Loucy (cell line): ENCODE data around the gene EXD2.

Source experiments
- H2AFZ ChIP-seq: fragments of 200-600 bp; sonication (generic); 2 replicates; pipeline ENCODE4 v1.6.0; 2016; ENCODE audit warnings: antibody characterized with exemption, mild to moderate bottlenecking, low read length, moderate library complexity
- H3F3A ChIP-seq: fragments of 200-600 bp; 2 replicates; pipeline ENCODE4 v1.6.0; 2016; ENCODE audit warnings: antibody characterized with exemption, low read depth, mild to moderate bottlenecking
- H3K27me3 ChIP-seq: fragments of 200-600 bp; sonication (generic); 2 replicates; pipeline ENCODE4 v1.6.1; 2014; ENCODE audit warnings: low read length, mild to moderate bottlenecking; ENCODE audit not compliant: insufficient read depth, poor library complexity, severe bottlenecking
- H3K36me3 ChIP-seq: fragments of 200-600 bp; sonication (generic); 2 replicates; pipeline ENCODE4 v1.6.1; 2016; ENCODE audit warnings: low read length; ENCODE audit not compliant: insufficient read depth
- H3K4me1 ChIP-seq: fragments of 200-600 bp; sonication (generic); 2 replicates; pipeline ENCODE4 v1.5.1; 2014; ENCODE audit warnings: low read length, mild to moderate bottlenecking; ENCODE audit not compliant: insufficient read depth, poor library complexity, severe bottlenecking
- H3K4me2 ChIP-seq: fragments of 200-600 bp; sonication (generic); 2 replicates; pipeline ENCODE4 v1.6.0; 2014; ENCODE audit warnings: antibody characterized with exemption, low read length, low read depth, mild to moderate bottlenecking; ENCODE audit not compliant: poor library complexity, severe bottlenecking
- H3K4me3 ChIP-seq: fragments of 200-600 bp; sonication (generic); 2 replicates; pipeline ENCODE4 v1.5.1; 2014; ENCODE audit warnings: low read length, mild to moderate bottlenecking, mixed read lengths; ENCODE audit not compliant: poor library complexity, severe bottlenecking
- H3K79me2 ChIP-seq: fragments of 200-600 bp; sonication (generic); 2 replicates; pipeline ENCODE4 v1.6.1; 2014; ENCODE audit warnings: low read length; ENCODE audit not compliant: insufficient read depth
- H3K9ac ChIP-seq: fragments of 200-600 bp; sonication (generic); 2 replicates; pipeline ENCODE4 v1.6.0; 2014; ENCODE audit warnings: mild to moderate bottlenecking, low read depth, low read length, moderate library complexity; ENCODE audit not compliant: poor library complexity, severe bottlenecking
- H3K9me2 ChIP-seq: fragments of 200-600 bp; sonication (generic); replicated peaks from 2 replicates; pipeline ENCODE4 v1.6.1; 2016; ENCODE audit warnings: low read depth, low read length, mixed read lengths
- H3K9me3 ChIP-seq: fragments of 200-600 bp; sonication (generic); 2 replicates; pipeline ENCODE4 v1.6.1; 2014; ENCODE audit warnings: mild to moderate bottlenecking, antibody characterized with exemption, low read length, low read depth; ENCODE audit not compliant: insufficient read depth
- H4K20me1 ChIP-seq: fragments of 200-600 bp; sonication (generic); 2 replicates; pipeline ENCODE4 v1.6.0; 2014; ENCODE audit warnings: antibody characterized with exemption, low read length, mild to moderate bottlenecking; ENCODE audit not compliant: insufficient read depth, poor library complexity, severe bottlenecking
- EZH2phosphoT487 ChIP-seq: fragments of 200-600 bp; IDR thresholded peaks from 2 replicates; pipeline ENCODE4 v1.6.1; 2018; ENCODE audit warnings: antibody characterized with exemption, mild to moderate bottlenecking, moderate library complexity, borderline replicate concordance
- TF ChIP-seq, protein P1 (sequence below): fragments of 200-600 bp; sonication (generic); conservative IDR thresholded peaks from 2 replicates; pipeline ENCODE4 v1.5.1; 2014; ENCODE audit warnings: mild to moderate bottlenecking, antibody characterized with exemption, low read length

Gene EXD2

DNA sequence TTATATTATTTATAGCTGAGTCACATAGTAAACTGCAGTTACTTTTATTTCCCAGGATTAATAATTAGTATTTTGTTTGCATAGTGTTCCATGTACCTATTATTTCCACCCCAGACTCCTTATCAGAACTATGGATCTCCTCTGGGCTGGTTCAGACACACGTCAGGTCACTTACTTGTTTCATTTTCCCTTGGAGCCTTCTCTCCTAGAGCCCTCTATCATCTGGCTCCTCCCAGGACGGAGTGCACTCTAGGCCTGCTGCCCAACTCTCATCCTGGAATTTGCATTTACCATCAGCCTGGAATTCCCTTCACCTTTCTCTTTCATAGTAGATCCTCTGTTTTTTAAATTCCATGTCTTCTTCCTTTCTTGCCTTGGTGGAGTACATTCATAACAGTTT is 40.2 kb downstream of the EXD2 start:
- Histone ChIP-seq H3K9ac (no peak overlapping the region), H3K4me2 (no peak overlapping the region), H3K9me2 (no peaks in the 10 kb centered on the region), H3K9me3 (no peaks in the 10 kb centered on the region), H3F3A (no peaks in the 10 kb centered on the region), H3K4me1 (no peaks in the 10 kb centered on the region), H4K20me1 (no peaks in the 10 kb centered on the region), H3K79me2 (no peaks in the 10 kb centered on the region), H3K36me3 (no peaks in the 10 kb centered on the region; the same call in 1 of the 2 replicates), H3K4me3 (no peak overlapping the region), H3K27me3 (no peaks in the 10 kb centered on the region), H2AFZ (no peak overlapping the region)
- TF ChIP-seq, protein P1, sequence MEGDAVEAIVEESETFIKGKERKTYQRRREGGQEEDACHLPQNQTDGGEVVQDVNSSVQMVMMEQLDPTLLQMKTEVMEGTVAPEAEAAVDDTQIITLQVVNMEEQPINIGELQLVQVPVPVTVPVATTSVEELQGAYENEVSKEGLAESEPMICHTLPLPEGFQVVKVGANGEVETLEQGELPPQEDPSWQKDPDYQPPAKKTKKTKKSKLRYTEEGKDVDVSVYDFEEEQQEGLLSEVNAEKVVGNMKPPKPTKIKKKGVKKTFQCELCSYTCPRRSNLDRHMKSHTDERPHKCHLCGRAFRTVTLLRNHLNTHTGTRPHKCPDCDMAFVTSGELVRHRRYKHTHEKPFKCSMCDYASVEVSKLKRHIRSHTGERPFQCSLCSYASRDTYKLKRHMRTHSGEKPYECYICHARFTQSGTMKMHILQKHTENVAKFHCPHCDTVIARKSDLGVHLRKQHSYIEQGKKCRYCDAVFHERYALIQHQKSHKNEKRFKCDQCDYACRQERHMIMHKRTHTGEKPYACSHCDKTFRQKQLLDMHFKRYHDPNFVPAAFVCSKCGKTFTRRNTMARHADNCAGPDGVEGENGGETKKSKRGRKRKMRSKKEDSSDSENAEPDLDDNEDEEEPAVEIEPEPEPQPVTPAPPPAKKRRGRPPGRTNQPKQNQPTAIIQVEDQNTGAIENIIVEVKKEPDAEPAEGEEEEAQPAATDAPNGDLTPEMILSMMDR = no peak
- no peak for TF ChIP-seq EZH2phosphoT487

DNA sequence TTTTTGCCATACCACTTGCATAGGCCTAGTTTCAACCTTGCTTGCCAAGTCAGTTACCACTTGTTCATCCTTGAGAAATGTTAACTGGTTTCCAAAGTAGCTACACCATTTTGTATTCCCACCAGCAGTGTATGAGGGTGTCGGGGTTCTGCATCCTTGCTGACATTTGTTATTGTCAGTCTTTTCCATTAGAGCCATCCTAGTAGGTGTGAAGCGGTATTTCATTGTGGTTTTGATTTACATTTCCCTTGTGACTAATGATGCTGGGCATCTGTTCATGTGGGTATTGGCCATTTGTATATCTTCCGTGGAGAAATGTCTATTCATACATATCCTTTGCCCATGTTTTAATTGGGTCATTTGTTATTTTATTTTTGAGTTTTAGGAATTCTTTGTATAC is 41.1 kb downstream of the EXD2 start:
- no peaks in the 10 kb centered on the region for H3K4me1 ChIP-seq

DNA sequence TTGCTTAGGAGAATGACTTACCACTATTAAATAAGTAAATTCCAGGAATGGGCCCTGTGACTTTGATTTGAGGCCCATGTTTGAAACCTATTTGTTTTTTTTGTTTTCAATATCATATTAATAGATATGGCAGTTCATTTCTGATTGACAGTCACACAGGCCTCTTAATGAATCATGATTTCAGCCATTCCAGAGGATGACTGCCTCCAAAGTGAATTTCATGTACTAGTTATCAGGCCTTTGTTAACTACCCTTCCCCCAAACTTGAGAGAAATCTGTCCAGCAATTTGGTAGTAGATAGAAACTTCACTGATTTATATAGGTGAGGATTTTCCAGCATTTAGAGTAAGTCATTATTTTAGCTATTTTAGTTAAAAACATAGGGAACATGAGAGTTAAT is 42.8 kb downstream of the EXD2 start:
- no peak overlapping the region for H3K9ac ChIP-seq
- H4K20me1 ChIP-seq = no peaks in the 10 kb centered on the region

More for the DNA sequence above, 41.1 kb downstream of the EXD2 start:
- Histone ChIP-seq H3K4me2 (no peak overlapping the region), H2AFZ (no peak overlapping the region), H3K4me3 (no peak overlapping the region), H3K27me3 (no peaks in the 10 kb centered on the region), H3K9me3 (no peaks in the 10 kb centered on the region), H3K36me3 (no peaks in the 10 kb centered on the region; the same call in 1 of the 2 replicates), H3K9ac (no peak overlapping the region), H3K9me2 (no peaks in the 10 kb centered on the region), H3K79me2 (no peaks in the 10 kb centered on the region), H3F3A (no peaks in the 10 kb centered on the region), H4K20me1 (no peaks in the 10 kb centered on the region)
- TF ChIP-seq, protein P1 = no peak
- TF ChIP-seq EZH2phosphoT487 = no peak

More for the DNA sequence above, 42.8 kb downstream of the EXD2 start:
- Histone ChIP-seq H3F3A (no peaks in the 10 kb centered on the region), H3K27me3 (no peaks in the 10 kb centered on the region), H3K79me2 (no peaks in the 10 kb centered on the region), H3K9me3 (no peaks in the 10 kb centered on the region), H3K4me3 (no peak overlapping the region), H2AFZ (no peak overlapping the region), H3K4me1 (no peaks in the 10 kb centered on the region), H3K36me3 (peaks cover 12% of the 10 kb centered on the region; the same call in 1 of the 2 replicates), H3K4me2 (no peak overlapping the region), H3K9me2 (no peaks in the 10 kb centered on the region)
- TF ChIP-seq, protein P1 = no peak
- no peak for TF ChIP-seq EZH2phosphoT487
